ENCODE measurements around the gene RGS6.

The RGS6 gene

DNA sequence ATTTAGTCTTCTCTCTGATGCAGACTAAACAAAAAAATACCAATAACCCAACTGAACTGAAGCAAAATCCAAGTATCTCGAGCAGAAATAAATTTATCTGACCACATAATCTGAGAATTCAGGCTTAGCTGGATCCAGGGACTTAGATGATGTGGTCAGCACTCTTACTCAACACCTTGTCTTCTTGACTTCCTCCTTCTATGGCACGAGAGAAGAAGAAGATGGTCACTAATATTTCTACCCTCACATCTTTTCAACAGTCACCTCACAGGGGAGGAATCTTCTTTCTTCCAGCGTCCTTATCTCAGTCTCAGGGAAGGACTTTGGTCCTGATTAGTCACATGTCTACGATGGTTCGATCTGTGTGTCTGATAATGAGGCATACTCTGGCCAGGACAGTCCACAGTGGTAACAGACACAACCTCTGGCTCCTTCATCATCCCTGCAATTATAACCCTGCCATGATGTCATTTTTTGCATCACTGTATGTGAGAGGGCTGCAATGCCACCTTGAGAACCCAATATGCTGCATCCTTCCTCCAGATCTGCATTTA, 15.8 kb downstream of the RGS6 start:
- no peak for DNase-seq

DNA sequence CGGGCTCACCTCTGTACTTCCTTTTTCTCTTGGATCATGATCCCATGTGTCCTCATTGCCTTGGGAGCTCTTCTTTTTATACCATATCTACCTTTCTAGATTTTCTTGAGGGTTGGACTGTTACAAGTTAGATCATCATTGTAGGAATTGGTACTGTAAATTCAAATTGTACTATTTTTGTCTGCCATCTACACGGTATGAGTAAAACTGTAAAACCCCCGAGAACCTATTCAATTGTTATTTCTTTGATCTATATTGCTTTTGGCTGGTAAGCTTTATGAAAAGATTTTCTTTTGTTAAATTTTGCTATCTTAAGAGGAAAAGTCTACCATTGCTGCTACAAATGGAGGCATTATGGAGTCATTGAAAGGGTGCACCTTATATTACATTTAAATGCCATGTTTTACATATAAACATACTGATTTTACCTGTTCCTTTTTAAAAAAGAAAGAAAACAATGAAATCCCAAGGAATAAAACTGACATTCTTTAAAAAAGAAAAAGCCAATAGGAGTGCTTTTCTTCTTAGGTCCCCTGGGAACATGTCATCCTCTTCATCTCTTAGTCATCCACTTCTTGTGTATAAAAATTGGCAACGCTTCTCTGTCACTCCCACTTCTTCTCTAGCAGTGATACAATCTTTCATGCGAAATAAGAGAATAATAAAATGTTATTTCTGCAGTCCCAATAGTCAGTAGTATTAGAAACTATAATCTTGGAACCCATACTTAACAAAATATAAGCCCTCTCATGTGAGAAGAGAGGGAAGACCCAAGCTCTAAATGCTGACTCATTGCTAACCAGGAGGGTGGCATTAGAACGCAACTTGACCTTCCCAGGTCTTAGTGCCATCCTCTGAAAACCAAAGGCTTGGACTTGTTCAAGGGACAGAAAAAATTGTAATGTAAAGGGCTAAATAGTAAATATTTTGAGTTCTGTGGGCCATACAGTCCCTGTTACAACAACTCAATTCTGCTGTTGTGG, 20.4 kb downstream of the RGS6 start:
- DNase-seq, result no peak

DNA sequence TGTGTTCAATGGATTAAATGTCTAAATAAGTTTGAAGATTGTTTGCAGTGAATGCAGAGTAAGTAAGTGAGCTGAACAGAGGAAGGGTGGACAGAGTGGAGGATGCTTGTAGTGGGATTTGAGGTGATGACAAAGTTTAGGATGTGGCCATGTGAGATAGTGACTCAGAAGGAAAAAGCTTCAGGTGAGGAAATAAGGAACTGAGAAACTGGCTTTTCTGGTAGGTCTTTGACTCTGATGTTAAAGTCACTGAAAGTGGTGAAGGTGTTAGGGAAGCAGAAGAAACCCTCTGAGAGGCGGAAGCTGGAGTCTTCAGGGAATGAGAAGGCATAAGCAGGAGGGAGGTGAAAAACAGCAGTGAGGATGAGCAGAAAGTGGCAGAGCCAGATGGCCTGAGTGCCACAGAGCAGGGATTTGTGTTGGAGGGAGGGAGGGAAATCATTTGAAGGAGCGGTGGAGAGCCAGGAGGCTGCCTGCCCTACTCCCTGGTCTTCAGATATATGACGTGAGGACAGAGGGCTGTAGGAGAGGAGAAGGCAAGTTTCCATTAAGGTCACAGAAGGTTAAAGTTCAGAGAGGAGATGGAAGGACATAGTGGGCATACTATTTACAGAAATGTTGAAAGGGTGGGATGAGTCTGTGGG, 24.8 kb downstream of the RGS6 start:
- no peak for DNase-seq

DNA sequence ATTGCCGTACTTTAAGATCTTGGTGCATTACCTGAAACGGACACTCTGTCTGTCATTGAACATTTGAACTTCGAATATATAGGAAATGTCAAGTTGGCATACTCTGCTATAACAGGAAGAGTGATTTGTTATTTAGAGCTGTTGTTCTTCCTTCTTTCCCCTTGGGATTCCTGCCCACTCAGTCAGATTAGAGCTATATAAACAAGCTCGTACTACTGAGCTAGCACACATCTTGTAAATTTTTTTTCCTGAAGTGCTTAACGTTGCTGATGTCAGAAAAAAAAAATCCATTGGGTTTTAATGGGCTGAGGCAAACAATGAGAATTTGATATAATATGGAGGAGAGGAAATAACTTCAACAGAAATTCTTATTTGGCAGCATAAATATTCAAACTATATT, 26.8 kb downstream of the RGS6 start:
- DNase-seq, result no peak

DNA sequence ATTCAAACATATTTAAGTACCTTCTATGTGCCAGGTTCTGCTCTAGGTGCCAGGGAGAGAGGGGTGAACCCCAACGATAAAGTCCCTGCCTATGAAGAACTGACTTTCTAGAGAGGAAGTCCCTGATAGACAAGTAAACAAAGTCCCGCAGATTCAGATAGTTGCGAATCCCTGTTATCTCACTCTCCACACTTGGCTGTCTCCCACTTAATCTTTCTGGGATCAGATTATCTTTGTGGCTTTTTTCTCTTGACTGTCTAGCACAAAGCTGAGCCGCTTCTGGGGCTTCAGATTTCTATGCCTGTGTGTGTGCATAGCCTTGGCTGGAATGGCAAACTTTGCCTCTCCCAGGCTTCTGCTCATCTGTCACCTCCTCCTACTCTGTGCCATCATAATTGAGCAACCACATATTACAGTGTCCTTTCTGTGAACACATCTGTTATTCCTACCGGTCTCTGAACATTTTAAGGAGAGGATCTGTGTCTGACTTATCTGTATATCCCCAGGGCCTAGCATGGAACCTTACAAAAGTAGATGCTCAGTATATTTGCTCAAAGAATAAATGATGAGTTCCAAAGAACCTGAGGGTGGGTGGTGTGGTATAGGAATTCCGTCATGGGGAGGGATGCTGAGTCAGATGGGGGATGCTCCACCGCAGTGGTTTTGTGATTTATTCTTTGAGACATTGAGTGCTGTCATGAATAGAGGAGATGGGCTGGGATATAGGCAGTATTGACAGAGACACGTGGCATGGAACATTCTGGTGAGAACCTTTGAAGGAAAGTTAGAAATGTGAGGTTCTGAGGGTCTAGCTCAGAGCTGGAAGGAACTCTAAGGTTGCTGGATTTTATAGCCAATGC, 28.5 kb downstream of the RGS6 start:
- no peak for DNase-seq

DNA sequence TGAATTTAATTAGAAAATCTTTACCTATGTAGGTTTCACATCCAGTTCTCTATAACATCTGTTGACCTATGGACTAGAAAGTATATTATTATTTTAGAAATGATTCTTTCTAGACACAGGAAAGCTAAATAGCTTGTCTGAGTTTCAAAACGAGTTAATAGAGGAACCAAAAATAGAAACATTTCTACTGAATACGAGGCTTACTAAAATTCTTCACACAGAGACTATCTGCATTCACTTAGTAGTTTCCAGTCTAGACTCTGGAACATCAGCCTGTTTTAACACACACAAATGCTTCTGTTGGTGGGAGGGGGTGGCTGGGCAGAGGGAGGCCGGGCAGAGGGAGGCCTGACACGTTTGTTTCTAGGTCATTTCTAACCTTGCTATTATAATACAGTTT, 29.7 kb downstream of the RGS6 start:
- DNase-seq, result no peak

DNA sequence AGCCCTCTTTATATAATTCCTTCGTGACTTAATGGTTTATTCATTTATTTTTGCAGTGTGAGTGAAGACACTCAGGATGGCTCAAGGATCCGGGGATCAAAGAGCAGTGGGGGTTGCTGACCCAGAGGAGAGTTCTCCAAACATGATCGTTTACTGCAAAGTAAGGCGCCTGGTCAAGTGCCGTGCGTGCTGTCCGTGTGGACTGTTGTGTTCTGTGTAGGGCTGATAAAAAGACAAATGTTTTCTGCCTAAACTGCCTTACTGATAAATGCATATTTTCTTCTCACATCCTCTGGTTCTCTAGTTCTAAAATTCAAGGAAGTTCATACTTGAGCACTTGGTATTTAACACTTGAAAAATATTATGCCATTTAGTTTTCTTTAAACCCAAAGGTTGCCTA, 32.5 kb downstream of the RGS6 start:
- no peak for DNase-seq

DNA sequence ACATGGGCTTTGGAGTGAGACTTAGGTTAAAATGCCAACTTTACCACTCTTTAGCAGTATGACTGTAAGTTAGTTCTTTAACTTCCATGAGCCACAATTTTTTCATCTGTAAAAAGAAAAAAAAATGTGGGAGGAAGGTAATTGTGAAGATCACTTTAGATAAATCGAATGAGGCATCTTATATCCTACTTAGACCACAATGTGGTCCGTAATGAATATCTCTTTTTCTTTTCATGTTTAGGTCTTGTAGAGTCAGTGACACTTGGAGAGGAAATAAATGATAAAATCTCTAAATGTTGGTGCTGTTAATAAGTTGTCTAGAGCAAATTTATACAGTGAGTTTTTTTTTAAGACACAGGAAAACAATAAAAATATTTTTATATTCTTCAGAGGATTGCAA, 34.3 kb downstream of the RGS6 start:
- DNase-seq, result no peak

DNA sequence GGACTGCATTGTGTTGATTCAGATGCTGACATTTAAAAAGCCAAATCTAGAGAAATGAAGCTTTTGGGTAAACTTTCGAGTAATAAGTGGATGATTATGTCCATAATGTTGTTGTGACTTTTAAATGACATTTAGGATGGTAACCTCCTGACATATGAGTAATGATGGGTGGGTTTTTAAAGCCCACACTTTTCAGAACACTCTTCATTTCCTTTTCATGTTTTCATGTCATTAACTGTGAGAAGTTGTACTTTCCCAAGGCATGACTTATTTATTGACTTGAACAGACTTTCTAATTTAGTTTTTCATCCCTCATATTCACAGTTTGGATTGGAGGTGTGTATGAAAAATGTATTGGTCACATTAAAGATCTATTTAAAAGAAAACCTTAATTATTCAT, 35.5 kb downstream of the RGS6 start:
- DNase-seq, result no peak

DNA sequence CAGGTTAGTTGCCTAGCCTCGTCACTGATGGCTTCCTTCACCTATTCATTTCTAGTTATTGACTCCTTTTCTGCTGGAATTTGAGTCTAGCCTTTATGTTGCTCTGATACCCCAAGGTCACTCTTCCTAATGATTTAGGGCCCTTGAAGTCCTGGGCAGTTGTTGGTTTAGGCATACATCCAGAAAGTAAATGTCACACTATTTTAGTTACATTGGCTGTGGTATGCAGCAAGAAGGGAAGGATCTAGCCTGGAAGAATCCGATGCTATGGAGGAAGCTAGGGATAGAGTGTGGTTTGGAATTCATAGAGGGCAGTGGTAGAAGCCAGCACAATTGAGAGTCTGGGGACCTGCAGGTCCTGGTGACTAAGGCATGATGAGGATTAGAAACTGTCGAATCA, 38.0 kb downstream of the RGS6 start:
- no peak for DNase-seq

DNA sequence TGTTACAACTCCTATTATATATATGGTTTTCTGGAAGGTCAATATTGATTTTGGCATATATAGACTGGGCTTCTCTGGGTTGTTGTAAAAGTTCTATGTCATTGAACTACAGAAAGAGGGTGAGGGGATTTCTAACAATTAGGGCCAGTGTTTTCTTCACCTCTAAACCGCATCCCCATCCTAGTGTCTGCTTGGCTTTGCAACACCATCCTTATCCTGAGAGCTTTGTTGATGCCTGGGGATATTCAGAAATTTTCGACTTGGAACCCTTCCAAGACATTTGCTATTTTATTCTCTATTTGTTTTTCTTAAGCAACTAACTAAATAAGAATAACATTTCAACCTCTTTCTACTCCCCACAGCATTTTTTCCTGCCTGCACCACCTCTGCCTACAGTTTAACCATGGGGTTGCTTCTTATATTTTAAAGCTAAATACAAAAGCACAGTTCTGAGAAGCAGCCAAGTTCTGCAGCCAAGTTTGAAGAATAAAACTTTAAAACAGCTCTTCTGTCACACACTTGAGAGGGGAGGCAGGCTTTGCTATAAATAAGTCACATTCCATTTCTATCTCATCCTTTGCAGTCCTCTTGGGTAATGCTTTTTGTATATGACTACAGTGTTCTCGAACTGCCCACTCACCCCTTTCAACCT, 53.4 kb downstream of the RGS6 start:
- no peak for DNase-seq

DNA sequence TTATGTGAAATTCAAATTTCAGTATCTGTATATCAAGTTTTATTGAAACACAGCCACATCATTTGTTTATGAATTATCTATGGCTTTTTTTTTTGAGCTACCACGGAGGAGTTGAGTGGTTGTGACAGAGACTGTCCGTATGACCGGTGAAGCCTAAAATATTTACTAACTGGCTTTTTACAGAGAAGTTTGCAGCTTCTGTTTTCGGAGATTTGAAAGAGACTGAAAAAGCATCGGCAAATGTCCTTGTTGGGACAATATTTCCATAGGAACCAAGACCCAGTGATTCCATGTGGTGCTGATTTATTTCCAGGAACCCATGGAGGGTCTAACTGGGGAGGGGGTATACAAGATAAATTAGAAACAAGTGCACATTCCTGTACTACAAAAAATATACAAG, 56.2 kb downstream of the RGS6 start:
- DNase-seq, result no peak

DNA sequence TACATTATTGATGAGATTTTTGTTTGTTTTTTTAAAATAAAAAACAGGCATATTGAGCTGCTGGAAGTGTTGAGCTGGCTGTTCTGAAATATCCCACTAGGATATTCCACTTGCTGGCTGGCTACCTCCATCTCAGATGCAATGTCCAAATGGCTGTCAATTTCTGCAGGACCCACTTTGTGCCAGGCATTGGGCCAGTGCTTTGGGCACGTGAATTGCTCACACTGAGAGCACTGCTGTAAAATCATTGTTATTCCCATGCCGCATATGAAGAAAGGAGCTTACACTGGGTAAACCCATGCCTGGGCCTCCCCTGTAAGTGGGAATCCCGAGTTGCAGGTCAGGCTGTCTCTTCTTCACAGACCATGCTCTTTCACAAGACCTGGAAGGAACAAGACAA, 56.7 kb downstream of the RGS6 start:
- DNase-seq, result no peak

DNA sequence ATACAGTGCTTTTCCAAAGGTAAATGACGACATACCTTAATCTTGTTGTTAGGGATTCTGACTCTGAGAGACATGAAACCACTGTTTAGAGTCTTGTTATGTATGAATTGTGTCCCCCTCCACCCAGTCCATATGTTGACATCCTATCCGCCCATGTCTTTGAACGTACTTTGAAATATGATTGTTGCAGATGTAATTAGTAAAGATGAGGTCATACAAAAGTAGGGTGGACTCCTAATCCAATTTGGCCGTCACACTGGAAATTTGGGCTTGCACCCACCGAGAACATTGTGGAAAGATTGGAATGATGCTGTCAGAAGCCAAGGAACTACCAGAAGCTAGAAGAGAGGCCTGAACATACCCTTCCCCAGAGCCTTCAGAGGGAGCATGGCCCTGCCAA, 62.2 kb downstream of the RGS6 start:
- DNase-seq, result no peak

DNA sequence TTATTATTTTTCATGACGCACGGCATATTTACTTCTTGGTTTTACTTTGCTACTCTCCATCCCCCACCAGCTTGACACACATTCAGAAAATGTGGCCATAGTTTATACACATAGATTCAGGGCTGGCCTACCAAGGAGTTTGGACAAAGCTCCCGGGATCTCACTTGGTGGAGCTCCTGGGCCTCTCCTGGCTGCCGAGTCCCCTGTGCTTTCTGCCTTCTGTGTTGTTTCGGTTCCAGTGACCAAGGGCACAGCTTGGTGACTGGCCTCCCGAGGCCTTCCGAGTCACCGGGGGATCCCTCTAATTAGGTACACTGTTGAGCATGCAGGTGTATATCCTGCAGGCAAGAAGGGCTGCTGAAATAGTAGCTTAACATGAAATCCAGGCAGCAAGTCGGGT, 63.5 kb downstream of the RGS6 start:
- DNase-seq, result no peak

DNA sequence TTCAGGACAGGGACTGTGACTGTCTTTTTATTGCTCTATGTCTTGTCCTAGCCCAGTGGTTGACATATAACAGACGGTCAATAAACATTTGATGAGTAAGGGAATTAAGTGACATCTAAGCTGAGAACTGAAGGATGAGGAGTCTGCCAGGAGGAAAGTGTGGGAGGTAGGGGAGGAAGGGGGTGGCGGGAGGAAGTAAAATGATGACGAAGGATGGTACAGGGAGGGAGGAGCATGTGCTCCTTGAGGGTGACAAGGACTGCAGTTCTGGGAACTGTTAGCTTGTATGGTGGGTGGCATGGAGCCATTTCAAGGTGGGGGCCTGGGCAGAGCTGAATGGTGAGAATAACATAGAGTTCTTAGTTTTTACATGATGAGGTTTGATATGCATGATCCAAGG, 64.4 kb downstream of the RGS6 start:
- DNase-seq, result no peak

DNA sequence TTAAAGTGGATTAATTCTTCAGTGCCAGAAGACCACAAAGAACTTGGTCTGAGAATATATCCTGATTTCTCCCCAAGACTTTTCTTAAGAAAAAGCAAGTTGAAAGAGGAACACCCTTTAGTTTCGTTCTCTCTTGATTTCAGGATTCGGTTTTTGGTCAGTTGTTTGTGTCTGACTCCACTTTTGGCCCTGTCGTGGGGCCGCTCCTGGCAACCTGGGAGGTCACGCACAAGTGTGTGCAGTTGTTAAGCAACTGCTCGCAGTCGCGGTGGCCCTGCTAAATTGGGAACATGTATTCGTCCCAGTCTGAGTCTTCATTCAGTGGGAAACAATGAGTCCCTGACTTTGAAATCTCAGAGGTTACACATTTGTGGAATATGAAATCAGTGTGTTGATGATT, 68.7 kb downstream of the RGS6 start:
- DNase-seq, result no peak

DNA sequence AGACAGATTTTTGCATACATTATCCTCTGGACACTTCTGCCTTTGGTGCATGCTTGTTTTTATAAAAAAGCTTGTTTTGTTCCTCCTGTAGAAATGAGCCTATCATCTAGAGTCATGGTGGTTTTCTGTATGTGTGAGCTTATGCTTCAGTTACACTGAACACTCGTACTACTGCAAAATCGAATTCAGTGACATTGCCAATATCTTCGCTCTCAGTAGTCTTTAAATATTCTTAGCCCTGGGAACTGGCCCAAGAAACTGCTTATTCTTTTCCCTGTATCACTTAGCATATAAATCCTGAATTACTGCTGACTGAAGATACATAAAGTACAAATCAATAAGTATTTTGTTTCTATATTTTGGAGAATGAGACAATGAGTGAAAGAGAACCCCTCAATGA, 70.5 kb downstream of the RGS6 start:
- no peak for DNase-seq

DNA sequence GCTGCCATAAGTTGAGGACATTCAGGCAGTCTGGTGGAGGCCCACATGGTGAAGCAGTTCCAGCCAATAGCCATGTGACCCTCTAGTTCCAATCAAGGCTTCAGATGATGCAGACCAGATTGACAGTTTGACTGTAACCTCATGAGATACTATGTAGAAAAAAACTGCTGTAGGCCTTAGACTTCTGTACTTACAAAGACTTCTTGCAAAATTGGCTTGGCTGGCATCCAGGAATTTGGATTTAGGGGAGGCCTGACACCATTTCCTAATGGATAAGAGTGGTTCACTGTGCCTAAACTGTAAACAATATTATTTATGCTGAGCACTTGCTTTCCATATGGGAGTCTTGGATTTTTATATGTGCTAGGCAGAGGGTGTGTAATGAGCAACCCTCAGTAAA, 76.4 kb downstream of the RGS6 start:
- DNase-seq, result no peak

DNA sequence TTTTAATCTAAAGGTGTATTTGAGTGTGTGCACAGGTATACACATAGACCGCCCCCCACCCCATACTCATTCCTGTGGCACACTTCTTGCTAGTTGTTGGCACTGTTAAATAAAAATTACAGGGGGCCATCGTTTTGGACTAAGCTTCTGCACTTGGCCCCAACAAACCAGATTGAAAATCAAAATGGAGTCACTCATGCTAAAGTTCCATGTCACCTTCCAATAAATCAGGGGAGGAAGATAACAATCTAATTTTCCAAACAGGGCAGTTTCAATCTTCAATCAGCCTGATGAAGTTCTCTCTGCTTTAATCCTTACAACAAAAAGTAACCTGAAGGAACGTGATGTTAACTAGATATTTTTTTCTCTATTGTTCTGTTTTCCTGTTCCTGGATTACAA, 78.2 kb downstream of the RGS6 start:
- DNase-seq, result no peak

DNA sequence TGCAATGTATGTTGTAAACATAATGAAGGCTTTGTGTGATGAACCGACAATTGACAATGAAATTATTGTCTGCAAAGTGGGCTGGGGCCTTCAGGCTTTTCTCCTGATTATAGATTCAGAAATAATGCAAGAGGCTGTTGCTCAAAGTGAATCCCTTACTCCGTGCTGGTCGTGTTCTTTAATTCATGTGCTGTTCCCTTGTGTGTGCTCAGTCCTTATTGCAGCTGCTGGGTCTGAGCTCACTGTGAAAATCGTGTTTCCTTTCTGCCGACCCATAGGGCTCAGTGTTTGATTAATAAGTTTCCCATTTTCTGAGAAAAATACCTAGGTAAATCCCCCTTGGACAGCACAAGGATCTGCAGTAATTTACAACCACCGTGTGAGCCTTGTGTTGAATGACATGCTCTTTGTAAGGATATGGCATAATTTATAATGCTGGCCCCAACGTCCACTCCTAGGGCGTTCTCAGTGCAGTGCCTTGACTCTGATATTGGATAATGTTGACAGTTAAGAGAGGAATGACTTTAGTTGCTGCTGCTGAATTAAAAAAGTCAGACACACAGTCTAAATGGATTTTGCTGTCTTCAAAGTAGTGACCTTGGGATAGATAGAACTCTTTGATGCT, 81.6 kb downstream of the RGS6 start:
- DNase-seq, result no peak

DNA sequence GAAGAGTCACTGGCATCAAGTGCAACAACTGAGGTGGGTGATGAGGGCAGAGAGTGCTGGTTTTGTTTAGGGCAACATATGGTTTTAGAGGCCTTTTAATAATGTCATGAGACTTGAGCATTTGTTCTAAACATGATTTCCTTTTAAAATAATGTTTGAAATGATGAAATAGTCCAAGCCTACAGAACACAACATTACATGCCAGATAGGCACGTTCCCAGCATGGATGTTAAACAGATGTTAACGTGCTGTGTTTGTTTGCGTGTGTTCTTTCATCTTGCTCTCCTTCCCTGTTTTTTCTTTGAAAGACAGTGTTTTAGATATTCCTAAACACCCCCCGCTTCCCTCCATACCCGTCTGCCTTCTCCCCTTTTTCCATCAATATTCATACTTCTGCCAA, 82.3 kb downstream of the RGS6 start:
- DNase-seq, result no peak

All from fibroblast of skin of abdomen (primary cell).